HFF-Myc (cell line): Measurements from ENCODE around the gene PLPPR4.

ENCODE experiments used
- DNase-seq: peaks from one replicate; pipeline ENCODE4 v3.0.0-alpha.2; 2011; ENCODE audit warnings: low read depth; ENCODE audit errors: extremely low read depth
- H3K4me3 ChIP-seq: replicated peaks from 2 replicates; pipeline ENCODE4 v1.5.1; 2011; ENCODE audit warnings: low read depth, mild to moderate bottlenecking, control low read depth, low read length
- TF ChIP-seq, protein P1 (sequence below): IDR thresholded peaks from 2 replicates; pipeline ENCODE4 v1.5.1; 2012; ENCODE audit warnings: mild to moderate bottlenecking, low read depth, low read length, control low read depth; ENCODE audit errors: missing control alignments

PLPPR4 gene

DNA sequence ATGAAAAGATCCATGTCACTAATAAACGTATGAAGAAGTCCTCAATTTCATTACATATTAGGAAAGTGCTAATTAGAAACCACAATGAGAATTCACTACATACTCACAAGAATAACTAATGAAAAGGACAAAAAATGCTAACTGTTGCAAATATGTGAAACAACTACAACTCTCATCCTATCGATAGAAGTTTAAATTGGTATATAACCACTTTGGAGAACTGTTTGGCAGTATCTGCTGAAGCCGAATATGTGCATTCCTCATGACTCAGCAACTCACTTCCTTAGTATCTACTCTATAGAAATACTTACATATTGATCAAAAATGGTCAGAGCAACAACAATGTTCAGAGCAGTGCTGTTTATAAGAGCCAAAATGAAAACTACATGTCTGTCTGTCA is 66.8 kb downstream of the PLPPR4 start:
- H3K4me3 ChIP-seq, result no peak overlapping the region
- TF ChIP-seq, protein P1, sequence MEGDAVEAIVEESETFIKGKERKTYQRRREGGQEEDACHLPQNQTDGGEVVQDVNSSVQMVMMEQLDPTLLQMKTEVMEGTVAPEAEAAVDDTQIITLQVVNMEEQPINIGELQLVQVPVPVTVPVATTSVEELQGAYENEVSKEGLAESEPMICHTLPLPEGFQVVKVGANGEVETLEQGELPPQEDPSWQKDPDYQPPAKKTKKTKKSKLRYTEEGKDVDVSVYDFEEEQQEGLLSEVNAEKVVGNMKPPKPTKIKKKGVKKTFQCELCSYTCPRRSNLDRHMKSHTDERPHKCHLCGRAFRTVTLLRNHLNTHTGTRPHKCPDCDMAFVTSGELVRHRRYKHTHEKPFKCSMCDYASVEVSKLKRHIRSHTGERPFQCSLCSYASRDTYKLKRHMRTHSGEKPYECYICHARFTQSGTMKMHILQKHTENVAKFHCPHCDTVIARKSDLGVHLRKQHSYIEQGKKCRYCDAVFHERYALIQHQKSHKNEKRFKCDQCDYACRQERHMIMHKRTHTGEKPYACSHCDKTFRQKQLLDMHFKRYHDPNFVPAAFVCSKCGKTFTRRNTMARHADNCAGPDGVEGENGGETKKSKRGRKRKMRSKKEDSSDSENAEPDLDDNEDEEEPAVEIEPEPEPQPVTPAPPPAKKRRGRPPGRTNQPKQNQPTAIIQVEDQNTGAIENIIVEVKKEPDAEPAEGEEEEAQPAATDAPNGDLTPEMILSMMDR, result no peak
- DNase-seq, result no peak

DNA sequence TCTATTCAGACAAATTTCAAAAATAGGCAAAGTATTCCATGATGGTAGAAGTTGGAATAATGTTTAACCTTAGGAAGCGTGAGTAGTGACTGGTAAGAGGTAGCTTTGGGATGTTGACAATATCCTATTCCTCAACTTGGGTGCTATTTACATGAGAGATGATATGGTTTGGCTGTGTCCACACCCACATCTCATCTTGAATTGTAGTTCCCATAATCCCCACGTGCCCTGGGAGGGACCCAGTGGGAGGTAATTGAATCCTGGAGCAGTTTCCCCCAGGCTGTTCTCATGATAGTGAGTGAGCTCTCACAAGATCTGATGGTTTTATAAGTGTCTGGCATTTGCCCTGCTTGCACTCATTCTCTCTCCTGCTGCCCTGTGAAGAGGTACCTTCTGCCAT is 67.3 kb downstream of the PLPPR4 start:
- H3K4me3 ChIP-seq, result no peak overlapping the region
- DNase-seq, result no peak
- TF ChIP-seq, protein P1, result no peak

DNA sequence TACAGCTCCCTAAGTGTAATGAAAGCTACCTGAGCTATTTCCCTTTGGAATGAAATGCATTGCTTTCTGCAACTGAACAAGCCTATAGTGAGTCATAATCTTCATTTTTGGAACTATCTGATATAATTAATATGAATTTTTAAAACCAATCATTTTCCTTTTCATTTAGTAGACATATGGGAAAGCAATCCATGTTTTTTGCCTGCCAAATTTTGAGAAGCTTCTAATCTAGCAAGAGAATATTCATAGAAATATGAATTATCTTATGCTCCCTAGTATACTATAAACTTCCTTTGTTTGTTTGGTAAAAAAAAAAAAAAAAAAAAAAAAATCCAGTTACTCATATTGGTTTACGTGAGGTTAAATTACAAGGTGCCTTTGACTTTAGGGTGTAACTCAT is 68.3 kb downstream of the PLPPR4 start:
- TF ChIP-seq, protein P1, result no peak
- no peak for DNase-seq
- H3K4me3 ChIP-seq, result no peak overlapping the region

DNA sequence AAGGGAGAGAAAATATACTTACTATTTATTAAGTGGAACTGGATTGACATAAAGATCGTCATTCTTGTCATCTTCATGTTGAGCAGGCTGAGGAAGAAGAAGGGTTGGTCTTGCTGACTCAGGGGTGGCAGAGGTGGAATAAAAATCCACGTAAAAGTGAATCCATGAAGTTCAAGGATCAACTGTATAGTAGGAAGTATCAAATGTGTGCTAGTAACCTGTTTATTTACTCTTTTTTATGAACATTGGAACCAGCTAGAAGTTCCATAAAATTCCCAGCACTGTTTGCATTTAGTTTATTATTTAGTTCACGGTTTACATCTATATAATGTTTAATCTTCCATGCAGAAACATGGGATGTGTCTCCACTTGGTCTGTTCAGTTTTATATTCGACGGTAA is 70.7 kb downstream of the PLPPR4 start:
- TF ChIP-seq, protein P1, result no peak
- no peak for DNase-seq
- no peak overlapping the region for H3K4me3 ChIP-seq

DNA sequence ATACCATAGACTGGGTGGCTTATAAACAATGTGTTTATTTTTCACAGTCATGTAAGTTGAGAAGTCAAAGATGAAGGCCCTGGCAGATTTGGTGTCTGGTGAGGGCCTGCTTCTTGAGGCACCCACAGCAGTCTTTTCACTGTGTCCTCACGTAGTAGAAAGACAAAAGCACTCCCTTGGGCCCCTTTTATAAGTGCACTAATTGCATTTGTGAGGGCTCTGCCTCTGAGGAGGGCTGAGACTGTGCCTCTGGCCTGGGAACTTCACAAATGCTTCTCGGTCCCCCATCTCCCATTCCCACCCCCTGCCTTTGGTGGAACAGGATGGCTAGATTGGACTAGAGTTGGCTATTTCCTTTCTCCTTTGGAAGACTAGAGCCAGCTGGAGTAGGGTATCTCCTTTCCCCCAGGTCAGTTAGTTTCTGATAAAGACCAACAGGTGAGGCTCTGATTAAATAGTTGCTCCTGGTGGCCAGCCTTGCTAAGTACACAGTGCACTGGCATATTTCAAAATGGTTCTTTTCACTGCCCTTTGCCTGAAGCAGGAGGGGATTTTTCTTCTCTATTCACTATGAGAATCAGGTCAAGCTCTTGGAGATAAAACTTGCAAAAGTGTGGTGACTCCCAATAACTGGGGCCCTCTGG is 82.9 kb downstream of the PLPPR4 start:
- DNase-seq, result no peak
- no peak overlapping the region for H3K4me3 ChIP-seq
- TF ChIP-seq, protein P1, result no peak

DNA sequence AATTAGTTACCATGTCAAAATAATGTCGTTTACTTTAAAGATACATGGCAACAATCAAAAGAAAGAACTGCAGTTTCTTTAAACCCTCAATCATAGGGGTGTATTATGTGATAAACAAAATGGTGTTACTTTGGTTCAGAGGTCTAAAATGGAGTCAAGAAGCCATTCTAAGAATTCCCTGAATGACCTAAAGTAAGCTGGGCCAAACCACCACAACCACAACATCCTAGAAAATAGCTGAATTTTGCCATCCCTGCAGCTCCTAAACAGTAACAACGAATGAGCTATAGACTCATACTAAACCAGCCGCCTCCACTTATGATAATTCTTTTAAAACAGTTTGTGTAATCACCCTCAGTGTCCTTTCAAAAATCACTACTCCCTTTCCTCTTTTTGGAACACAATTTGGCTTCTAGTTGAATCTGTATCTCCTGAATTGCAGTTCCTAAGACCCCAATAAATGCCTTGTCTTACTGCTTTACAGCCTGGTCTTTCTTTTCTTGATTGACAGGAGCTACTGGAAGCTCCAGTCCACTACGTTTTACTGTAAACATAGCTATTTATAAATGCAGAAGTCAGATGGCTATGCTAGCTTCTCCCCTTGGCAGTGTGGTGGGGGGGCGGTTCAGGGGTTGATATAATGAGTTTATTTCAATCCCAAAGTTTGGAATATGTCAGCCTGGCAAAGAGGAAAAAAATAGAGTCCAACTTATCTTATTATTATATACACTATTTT is 84.3 kb downstream of the PLPPR4 start:
- no peak for DNase-seq
- TF ChIP-seq, protein P1, result no peak

More for the DNA sequence above, 84.3 kb downstream of the PLPPR4 start:
- H3K4me3 ChIP-seq, result no peak overlapping the region
